ENCODE results near the gene GALR2.

The GALR2 gene

GRCh38 chr17:76091526-76092286 is 17.1 kb downstream of the GALR2 start:
- no peak for DNase-seq (ENCODE audit: low read depth, low spot score)

GRCh38 chr17:76092526-76093413 is 18.2 kb downstream of the GALR2 start:
- no peak overlapping the region for H3K27ac ChIP-seq
- DNase-seq (ENCODE audit: low read depth, low spot score): no peak

More at GRCh38 chr17:76091526-76092286, 17.1 kb downstream of the GALR2 start:
- no peak overlapping the region for H3K27ac ChIP-seq

GRCh38 chr17:76094046-76094445 is 19.5 kb downstream of the GALR2 start:
- no peak for DNase-seq (ENCODE audit: low read depth, low spot score)
- no peak overlapping the region for H3K27ac ChIP-seq

- no peak for DNase-seq (ENCODE audit: low read depth, low spot score)
- no peak overlapping the region for H3K27ac ChIP-seq
Measured at GRCh38 chr17:76095943-76096342, 21.4 kb downstream of the GALR2 start.

GRCh38 chr17:76097716-76098295 is 23.2 kb downstream of the GALR2 start:
- no peak for DNase-seq (ENCODE audit: low read depth, low spot score)
- H3K27ac ChIP-seq: no peak overlapping the region

GRCh38 chr17:76102944-76103273 is 28.3 kb downstream of the GALR2 start:
- H3K27ac ChIP-seq: peak overlapping the region; percentile 65
- no peak for DNase-seq (ENCODE audit: low read depth, low spot score)

- peak; percentile 22 for DNase-seq (ENCODE audit: low read depth, low spot score)
- H3K27ac ChIP-seq: peak within 1 kb of the TSS; percentile 65
Measured at GRCh38 chr17:76103274-76104139, 28.9 kb downstream of the GALR2 start, which contains the start of gene EXOC7. Gene EXOC7 (minus strand): TSS chr17:76103787. CDS start chr17:76103692, 95 bp downstream.

GRCh38 chr17:76104140-76104895 is 29.7 kb downstream of the GALR2 start:
- no peak for DNase-seq (ENCODE audit: low read depth, low spot score)

GRCh38 chr17:76104896-76105231 is 30.3 kb downstream of the GALR2 start:
- no peak overlapping the region for H3K27ac ChIP-seq
- DNase-seq (ENCODE audit: low read depth, low spot score): no peak

More at GRCh38 chr17:76104140-76104895, 29.7 kb downstream of the GALR2 start:
- peak overlapping the region; percentile 65 for H3K27ac ChIP-seq

- no peak overlapping the region for H3K27ac ChIP-seq
- no peak for DNase-seq (ENCODE audit: low read depth, low spot score)
Measured at GRCh38 chr17:76106703-76107102, 32.1 kb downstream of the GALR2 start.

- H3K27ac ChIP-seq: no peak overlapping the region
- DNase-seq (ENCODE audit: low read depth, low spot score): no peak
Measured at GRCh38 chr17:76107509-76107908, 32.9 kb downstream of the GALR2 start.

- no peak for DNase-seq (ENCODE audit: low read depth, low spot score)
- no peak overlapping the region for H3K27ac ChIP-seq
Measured at GRCh38 chr17:76111956-76112355, 37.4 kb downstream of the GALR2 start.

- DNase-seq (ENCODE audit: low read depth, low spot score): no peak
- no peak overlapping the region for H3K27ac ChIP-seq
Measured at GRCh38 chr17:76115138-76115754, 40.7 kb downstream of the GALR2 start.

GRCh38 chr17:76119409-76120371 is 45.1 kb downstream of the GALR2 start:
- no peak for DNase-seq (ENCODE audit: low read depth, low spot score)
- no peak overlapping the region for H3K27ac ChIP-seq

- H3K27ac ChIP-seq: no peak overlapping the region
- no peak for DNase-seq (ENCODE audit: low read depth, low spot score)
Measured at GRCh38 chr17:76120658-76121008, 46.1 kb downstream of the GALR2 start.

- no peak overlapping the region for H3K27ac ChIP-seq
- DNase-seq (ENCODE audit: low read depth, low spot score): no peak
Measured at GRCh38 chr17:76121932-76122430, 47.4 kb downstream of the GALR2 start.

GRCh38 chr17:76122431-76123190 is 48.0 kb downstream of the GALR2 start:
- no peak for DNase-seq (ENCODE audit: low read depth, low spot score)
- H3K27ac ChIP-seq: no peak overlapping the region

All from epithelial cell of prostate (primary cell).